H1 (cell line): Measurements from ENCODE around the gene NAV2. TPM values are rescaled to one million over a fixed set of nuclear protein-coding genes. Genes with fewer than 3 reads are reported as not detected.

Experiments used
- CTCF ChIA-PET: fragments of 300-600 bp; sonication (Branson Sonifier 250); formaldehyde crosslinking; loops from one replicate; lab custom pipeline; 2021; ENCODE audit not compliant: partially characterized antibody; lab: Charles Lee
- POLR2A ChIA-PET: fragments of 300-600 bp; sonication (Branson Sonifier 250); formaldehyde crosslinking; loops from one replicate; lab custom pipeline; 2021; ENCODE audit warnings: inconsistent platforms; ENCODE audit not compliant: partially characterized antibody; lab: Charles Lee
- DNase-seq, 2 experiments: peaks; one replicate each; pipeline versions ENCODE4 v3.0.0 to v3.0.0-alpha.2; 2010 to 2022; ENCODE audit warnings: low spot score in 2 of 2, low read depth in 1 of 2, mixed read lengths in 1 of 2
- FAIRE-seq: peaks from 2 replicates; lab custom pipeline; 2011; peaks lifted over from hg19 to GRCh38; lab: Jason Lieb, UNC
- H2AFZ ChIP-seq: 2 replicates; pipeline ENCODE4 v1.8.1; 2012; ENCODE audit warnings: low read length, inconsistent platforms
- H2AK5ac ChIP-seq: 2 replicates; pipeline ENCODE4 v1.6.1; 2013; ENCODE audit warnings: low read depth, low read length
- H2BK120ac ChIP-seq: replicated peaks from 2 replicates; pipeline ENCODE3; 2013; ENCODE audit warnings: low read depth, low read length, inconsistent platforms
- H2BK12ac ChIP-seq: 2 replicates; pipeline ENCODE4 v1.6.1; 2013; ENCODE audit warnings: low read depth, low read length
- H2BK15ac ChIP-seq: 2 replicates; pipeline ENCODE4 v1.6.1; 2013; ENCODE audit warnings: low read length
- H2BK20ac ChIP-seq: 2 replicates; pipeline ENCODE4 v1.6.1; 2013; ENCODE audit warnings: low read length
- H2BK5ac ChIP-seq: 2 replicates; pipeline ENCODE4 v1.6.1; 2013; ENCODE audit warnings: low read depth, low read length
- H3K14ac ChIP-seq: 2 replicates; pipeline ENCODE4 v1.6.1; 2013; ENCODE audit warnings: inconsistent platforms; ENCODE audit not compliant: insufficient read length
- H3K18ac ChIP-seq: 2 replicates; pipeline ENCODE4 v1.6.1; 2013; ENCODE audit warnings: low read length; ENCODE audit errors: extremely low read depth
- H3K23ac ChIP-seq: 2 replicates; pipeline ENCODE4 v1.6.1; 2013; ENCODE audit warnings: inconsistent platforms; ENCODE audit not compliant: insufficient read length
- H3K23me2 ChIP-seq: 2 replicates; pipeline ENCODE4 v1.6.1; 2013; ENCODE audit warnings: low read depth, low read length
- H3K27ac ChIP-seq: 2 replicates; pipeline ENCODE4 v1.6.1; 2011; ENCODE audit warnings: low read depth, low read length, inconsistent platforms
- H3K27me3 ChIP-seq, 4 experiments: replicated peaks in 1 of 4; 1 replicate in 1 of 4; 2 replicates in 3 of 4; pipeline versions ENCODE4 v1.6.1 to v1.8.1; 2011 to 2013; ENCODE audit warnings: low read length in 3 of 4, mild to moderate bottlenecking in 3 of 4, inconsistent platforms in 2 of 4, mixed read lengths in 2 of 4, moderate library complexity in 1 of 4; ENCODE audit not compliant: control insufficient read depth in 3 of 4, insufficient read depth in 3 of 4; ENCODE audit errors: extremely low read depth in 1 of 4
- H3K36me3 ChIP-seq, 4 experiments: 2 replicates each; pipeline versions ENCODE4 v1.6.1 to v1.8.1; 2011 to 2013; ENCODE audit warnings: mild to moderate bottlenecking in 4 of 4, low read length in 3 of 4, moderate library complexity in 2 of 4, control low read depth in 1 of 4, inconsistent platforms in 1 of 4; ENCODE audit not compliant: insufficient read depth in 4 of 4, control insufficient read depth in 2 of 4
- H3K4ac ChIP-seq: replicated peaks from 2 replicates; pipeline ENCODE3; 2013; ENCODE audit warnings: low read length, low read depth, mixed read lengths, inconsistent platforms; ENCODE audit not compliant: insufficient read length
- H3K4me1 ChIP-seq, 4 experiments: replicated peaks in 1 of 4; 1 replicate in 1 of 4; 2 replicates in 3 of 4; pipeline versions ENCODE4 v1.6.1 to v1.8.1; 2011 to 2013; ENCODE audit warnings: low read length in 3 of 4, inconsistent platforms in 2 of 4, mixed read lengths in 1 of 4; ENCODE audit not compliant: insufficient read depth in 4 of 4, control insufficient read depth in 3 of 4
- H3K4me2 ChIP-seq, 2 experiments: 2 replicates each; pipeline versions ENCODE4 v1.6.1 to v1.8.1; 2011 to 2013; ENCODE audit warnings: low read depth in 2 of 2, low read length in 2 of 2, control low read depth in 1 of 2, inconsistent platforms in 1 of 2, mild to moderate bottlenecking in 1 of 2; ENCODE audit not compliant: insufficient read depth in 1 of 2
- H3K4me3 ChIP-seq, 4 experiments: fragments of 200-600, 300-600 bp in 1 of 4; sonication (generic), shearing (Covaris generic), sonication (Bioruptor Twin) in 1 of 4; 2 replicates each; pipeline versions ENCODE4 v1.5.1 to v1.8.1; 2011 to 2016; ENCODE audit warnings: low read length in 4 of 4, low read depth in 3 of 4, control low read depth in 2 of 4, inconsistent platforms in 2 of 4, mild to moderate bottlenecking in 2 of 4, mixed read lengths in 1 of 4, moderate library complexity in 1 of 4; ENCODE audit not compliant: insufficient read depth in 2 of 4; ENCODE audit errors: extremely low read depth in 1 of 4
- H3K56ac ChIP-seq: replicated peaks from 2 replicates; pipeline ENCODE3; 2013; ENCODE audit warnings: low read depth, mild to moderate bottlenecking, mixed read lengths, low read length, inconsistent platforms; ENCODE audit not compliant: insufficient read length
- H3K79me1 ChIP-seq: 2 replicates; pipeline ENCODE4 v1.6.1; 2013; ENCODE audit warnings: low read depth, low read length, control low read depth
- H3K79me2 ChIP-seq, 2 experiments: 2 replicates each; pipeline versions ENCODE4 v1.6.1 to v1.8.1; 2012 to 2013; ENCODE audit warnings: low read length in 2 of 2, mild to moderate bottlenecking in 2 of 2, inconsistent platforms in 1 of 2; ENCODE audit not compliant: insufficient read depth in 2 of 2, control insufficient read depth in 1 of 2
- H3K9ac ChIP-seq, 4 experiments: replicated peaks in 1 of 4; 1 replicate in 1 of 4; 2 replicates in 3 of 4; pipeline versions ENCODE4 v1.6.1 to v1.8.1; 2011 to 2013; ENCODE audit warnings: low read depth in 3 of 4, low read length in 3 of 4, control low read depth in 2 of 4, mild to moderate bottlenecking in 2 of 4, moderate library complexity in 2 of 4, inconsistent platforms in 1 of 4; ENCODE audit errors: extremely low read depth in 1 of 4
- H3K9me3 ChIP-seq, 2 experiments: 2 replicates each; pipeline versions ENCODE4 v1.6.1 to v1.8.1; 2012 to 2013; ENCODE audit warnings: mild to moderate bottlenecking in 2 of 2, moderate library complexity in 2 of 2, control low read depth in 1 of 2, inconsistent platforms in 1 of 2, low read depth in 1 of 2, low read length in 1 of 2, mixed read lengths in 1 of 2; ENCODE audit not compliant: insufficient read depth in 2 of 2
- H4K20me1 ChIP-seq, 2 experiments: replicated peaks in 1 of 2; 2 replicates each; pipeline versions ENCODE3 to v1.8.1; 2011 to 2013; ENCODE audit warnings: inconsistent platforms in 2 of 2, low read length in 2 of 2, mild to moderate bottlenecking in 1 of 2; ENCODE audit not compliant: insufficient read depth in 2 of 2, control insufficient read depth in 1 of 2
- H4K5ac ChIP-seq: 2 replicates; pipeline ENCODE4 v1.6.1; 2013; ENCODE audit warnings: low read length, low read depth, mixed read lengths, inconsistent platforms; ENCODE audit not compliant: insufficient read length
- H4K8ac ChIP-seq: 2 replicates; pipeline ENCODE4 v1.8.0; 2013; ENCODE audit warnings: mild to moderate bottlenecking, moderate library complexity, low read length, inconsistent platforms; ENCODE audit not compliant: insufficient read depth; ENCODE audit errors: extremely low read depth
- H4K91ac ChIP-seq: replicated peaks from 2 replicates; pipeline ENCODE3; 2013; ENCODE audit warnings: low read length, mixed read lengths, inconsistent platforms; ENCODE audit not compliant: insufficient read length
- CHD1 ChIP-seq: IDR thresholded peaks from 2 replicates; pipeline ENCODE4 v1.6.1; 2012; ENCODE audit warnings: low read depth, low read length, improper control_type of control experiment
- EZH2 ChIP-seq: fragments of 200-600 bp; sonication (generic); IDR thresholded peaks from 2 replicates; pipeline ENCODE4 v1.7.1; 2012; ENCODE audit warnings: low read depth, mild to moderate bottlenecking, moderate library complexity, low read length, inconsistent platforms; ENCODE audit not compliant: severe bottlenecking
- KDM4A ChIP-seq: IDR thresholded peaks from one replicate; pipeline ENCODE4 v1.7.1; 2012; ENCODE audit warnings: low read depth, mild to moderate bottlenecking, moderate library complexity, low read length, inconsistent platforms; ENCODE audit not compliant: severe bottlenecking
- MAX ChIP-seq: IDR thresholded peaks from 2 replicates; pipeline ENCODE4 v1.6.1; 2012; ENCODE audit warnings: inconsistent platforms
- NRF1 ChIP-seq: IDR thresholded peaks from 2 replicates; pipeline ENCODE4 v1.6.1; 2011; ENCODE audit warnings: mild to moderate bottlenecking, low read depth, low read length, improper control_type of control experiment
- POU5F1 ChIP-seq: IDR thresholded peaks from 2 replicates; pipeline ENCODE4 v1.6.1; 2011; ENCODE audit warnings: low read depth, mild to moderate bottlenecking, low read length, moderate library complexity
- SRF ChIP-seq: IDR thresholded peaks from 2 replicates; pipeline ENCODE4 v1.6.1; 2011; ENCODE audit warnings: mild to moderate bottlenecking, low read depth, low read length, moderate library complexity
- TAF1 ChIP-seq: IDR thresholded peaks from 2 replicates; pipeline ENCODE4 v1.6.1; 2011; ENCODE audit warnings: mild to moderate bottlenecking, low read depth, low read length
- YY1 ChIP-seq: IDR thresholded peaks from 2 replicates; pipeline ENCODE4 v1.6.1; 2011; ENCODE audit warnings: low read depth, mild to moderate bottlenecking, low read length
- ZNF274 ChIP-seq: IDR thresholded peaks from 2 replicates; pipeline ENCODE4 v1.7.0; 2012; ENCODE audit warnings: low read length, borderline replicate concordance; ENCODE audit errors: extremely low read depth
- WGBS, 2 experiments: shearing (Covaris generic) in 1 of 2; methylation state at CpG; one replicate each; pipeline versions ENCODE4 v1.1.6 to v1.1.7; 2013 to 2015; ENCODE audit warnings: low lambda C conversion rate in 2 of 2, mixed read lengths in 2 of 2, inconsistent platforms in 1 of 2, low coverage in 1 of 2, missing lambda C conversion rate in 1 of 2; ENCODE audit not compliant: insufficient replicate concordance in 2 of 2, insufficient coverage in 1 of 2, insufficient read length in 1 of 2; ENCODE audit errors: extremely low coverage in 1 of 2, missing lambda C conversion rate in 1 of 2; 5-methylcytosine and 5-hydroxymethylcytosine counted together
- polyA plus RNA-seq, 7 experiments: library from polyadenylated mRNA; depleted of rRNA in 3 of 7; stranded (reverse) in 5 of 7; unstranded in 2 of 7; fragments of >200 nt in 5 of 7; fragments of 200-250 nt in 2 of 7; gene quantifications; 1 replicate in 5 of 7; 2 replicates in 1 of 7; 4 replicates in 1 of 7; pipeline versions ENCODE4 v1.2.1 to v1.2.3, GENCODE V29; 2011 to 2013; ENCODE audit warnings: missing spikeins in 2 of 7, mixed read lengths in 2 of 7
- total RNA-seq: library from RNA; stranded (reverse); fragmentation: NEBNext Ultra II Directional; extraction: Animal tissue kit (Norgen Biotek cat#: 25700); gene quantifications from 2 replicates; pipeline ENCODE4 v1.2.1, GENCODE V29; 2021
- TF ChIP-seq, protein P1 (sequence below): IDR thresholded peaks from 2 replicates; pipeline ENCODE4 v1.6.1; 2012; ENCODE audit warnings: inconsistent platforms

Gene NAV2
- total and polyA plus RNA-seq, 2 of the 8 experiments (the other 6 are each of a cell fraction or from before 2014, with no cell fraction given), result 35.6 to 73.6 TPM

- H3K23me2 ChIP-seq, result no peaks in the 10 kb centered on the region
- H3K4me2 ChIP-seq, result no peak overlapping the region
- H3K9me3 ChIP-seq, result no peaks in the 10 kb centered on the region
- no peak overlapping the region; the same call in 1 of the 2 replicates for H3K27ac ChIP-seq
- H2BK20ac ChIP-seq, result no peak overlapping the region
- no peak overlapping the region for H2BK120ac ChIP-seq
- no peak overlapping the region for H3K4ac ChIP-seq
- H4K20me1 ChIP-seq, result peaks cover 0 to 2% of the 10 kb centered on the region in 2 experiments
- no peak overlapping the region for H3K23ac ChIP-seq
- CTCF ChIA-PET, result interaction anchor here (0.6 to 2.2 kb wide), 5 partner anchors 9 to 32 kb away, joined by 3 to 8 read pairs (median 4); no protein-coding TSS in a partner anchor
- no peak overlapping the region for H3K9ac ChIP-seq
- H2BK5ac ChIP-seq, result no peak overlapping the region; the same call in 1 of the 2 replicates
- TF ChIP-seq YY1 (no peak), KDM4A (no peak), TAF1 (no peak), EZH2 (no peak), ZNF274 (no peak), CHD1 (no peak), POU5F1 (no peak), MAX (no peak), NRF1 (no peak), SRF (no peak)
- TF ChIP-seq, protein P1, sequence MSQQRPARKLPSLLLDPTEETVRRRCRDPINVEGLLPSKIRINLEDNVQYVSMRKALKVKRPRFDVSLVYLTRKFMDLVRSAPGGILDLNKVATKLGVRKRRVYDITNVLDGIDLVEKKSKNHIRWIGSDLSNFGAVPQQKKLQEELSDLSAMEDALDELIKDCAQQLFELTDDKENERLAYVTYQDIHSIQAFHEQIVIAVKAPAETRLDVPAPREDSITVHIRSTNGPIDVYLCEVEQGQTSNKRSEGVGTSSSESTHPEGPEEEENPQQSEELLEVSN, result no peak
- no peak overlapping the region for H2BK12ac ChIP-seq
- no peak overlapping the region for H4K8ac ChIP-seq
- H3K27me3 ChIP-seq, result no peaks in the 10 kb centered on the region
- H3K4me3 ChIP-seq, result no peak overlapping the region
- no peak overlapping the region for H3K56ac ChIP-seq
- 91% methylated on average over 16 of the region's 16 CpGs; no CpG with 5 or more reads in 1 of the 2 experiments for WGBS, 2 experiments
- H3K4me1 ChIP-seq, result no peaks in the 10 kb centered on the region; a peak in 1 of 7 replicates
- no peak overlapping the region for H2BK15ac ChIP-seq
- H3K79me2 ChIP-seq, result peaks cover 0 to 4% of the 10 kb centered on the region in 2 experiments; a peak in 1 of 4 replicates
- no peak overlapping the region for H2AFZ ChIP-seq
- peaks cover 6 to 37% (median 26%) of the 10 kb centered on the region in 4 experiments; a peak in 7 of 8 replicates for H3K36me3 ChIP-seq
- no peaks in the 10 kb centered on the region; the same call in 1 of the 2 replicates for H3K79me1 ChIP-seq
- no peak overlapping the region for H3K14ac ChIP-seq
- no peak overlapping the region for H2AK5ac ChIP-seq
- no peak overlapping the region for H4K5ac ChIP-seq
- FAIRE-seq, result no peak
- POLR2A ChIA-PET, result no interaction called here
- H4K91ac ChIP-seq, result no peak overlapping the region
- DNase-seq, result no peak
- no peak overlapping the region for H3K18ac ChIP-seq
These were observed 166.9 kb downstream of the NAV2 start for GRCh38 chr11:19879307-19880087.
